ENCODE data around the gene ARF1.
A peak's percentile ranks its signal among the peaks of the same experiment; 100 is the strongest.

The ARF1 gene

GRCh38 chr1:228083871-228084278 is 1.4 kb downstream of the ARF1 start (continued):
- no peak for TF ChIP-seq IKZF3 (tag by site-specific recombination; IDR thresholded peaks at IDR 0.05)
- peak; percentile 90 for TF ChIP-seq ZNF600 (tag by site-specific recombination; IDR thresholded peaks at IDR 0.05)
- no peak for TF ChIP-seq ZBTB11 (tag by site-specific recombination; conservative IDR thresholded peaks at IDR 0.05; ENCODE audit: low read depth)
- TF ChIP-seq ZNF549 (tag by site-specific recombination; IDR thresholded peaks at IDR 0.05), result no peak
- no peak for TF ChIP-seq REPIN1 (tag by site-specific recombination; IDR thresholded peaks at IDR 0.05; ENCODE audit: low read depth)
- no peak for TF ChIP-seq ZNF341 (tag by site-specific recombination; IDR thresholded peaks at IDR 0.05; ENCODE audit: low read depth)

DNA sequence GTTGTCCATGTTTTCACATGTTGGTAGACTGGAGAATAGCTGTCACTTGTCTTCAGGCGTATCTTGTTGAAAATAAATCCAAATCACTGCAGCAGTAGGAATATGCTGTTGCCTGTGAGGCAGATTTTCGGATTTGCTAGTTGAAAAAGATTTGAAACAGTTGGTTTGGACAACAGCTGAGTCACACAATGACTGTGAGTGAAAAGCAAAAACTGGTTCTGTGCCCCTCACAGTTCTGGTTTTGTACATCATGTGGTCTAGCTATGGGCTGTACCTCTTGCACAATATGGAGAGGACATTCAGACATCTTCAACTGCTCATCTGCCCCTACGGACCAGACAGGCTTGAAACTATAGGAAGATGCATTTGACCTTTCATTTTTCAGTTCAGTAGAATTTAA is 1.8 kb downstream of the ARF1 start:
- ChIA-PET CTCF (interaction anchor here (0.6 to 1.2 kb wide), 5 partner anchors 47 to 774 kb away, joined by 3 to 5 read pairs (median 4); no protein-coding TSS in a partner anchor), POLR2A (interaction anchor here (0.7 to 2.9 kb wide), 4 partner anchors 13 to 90 kb away, joined by 3 to 18 read pairs (median 9); partner anchors contain the start of gene IBA57)
- peaks cover 0 to 47% of the 10 kb centered on the region in 2 experiments; a peak in 2 of 3 replicates for H3K36me3 ChIP-seq (ENCODE audit: control insufficient read depth in 2 of 2, insufficient read depth in 1 of 2, low read length in 2 of 2)
- TF ChIP-seq KLF9 (tag by site-specific recombination; IDR thresholded peaks at IDR 0.05; ENCODE audit: low read depth) (no peak), ZNF433 (tag by site-specific recombination; IDR thresholded peaks at IDR 0.05; ENCODE audit: low read depth) (no peak), ZNF677 (tag by site-specific recombination; IDR thresholded peaks at IDR 0.05) (no peak), ZNF530 (tag by site-specific recombination; IDR thresholded peaks at IDR 0.05; ENCODE audit: low read depth) (no peak), GFI1B (tag by site-specific recombination; IDR thresholded peaks at IDR 0.05) (peak; percentile 86), ZNF311 (tag by site-specific recombination; IDR thresholded peaks at IDR 0.05; ENCODE audit: borderline replicate concordance) (no peak), ZNF10 (tag by site-specific recombination; IDR thresholded peaks at IDR 0.05) (peak; percentile 75), ZXDB (tag by site-specific recombination; IDR thresholded peaks at IDR 0.05) (0 out of 2 replicates have a peak, but pooled peaks have one; percentile 1), ZNF138 (tag by site-specific recombination; IDR thresholded peaks at IDR 0.05; ENCODE audit: borderline replicate concordance) (no peak), ZNF664 (tag by site-specific recombination; IDR thresholded peaks at IDR 0.05) (no peak)
- TF ChIP-seq, protein P1, sequence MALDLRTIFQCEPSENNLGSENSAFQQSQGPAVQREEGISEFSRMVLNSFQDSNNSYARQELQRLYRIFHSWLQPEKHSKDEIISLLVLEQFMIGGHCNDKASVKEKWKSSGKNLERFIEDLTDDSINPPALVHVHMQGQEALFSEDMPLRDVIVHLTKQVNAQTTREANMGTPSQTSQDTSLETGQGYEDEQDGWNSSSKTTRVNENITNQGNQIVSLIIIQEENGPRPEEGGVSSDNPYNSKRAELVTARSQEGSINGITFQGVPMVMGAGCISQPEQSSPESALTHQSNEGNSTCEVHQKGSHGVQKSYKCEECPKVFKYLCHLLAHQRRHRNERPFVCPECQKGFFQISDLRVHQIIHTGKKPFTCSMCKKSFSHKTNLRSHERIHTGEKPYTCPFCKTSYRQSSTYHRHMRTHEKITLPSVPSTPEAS (tag by site-specific recombination; IDR thresholded peaks at IDR 0.05), result no peak
- no peaks in the 10 kb centered on the region for H3K9me3 ChIP-seq (ENCODE audit: control insufficient read depth, insufficient read depth, low read depth, low read length)
- peaks cover 41% of the 10 kb centered on the region for H3K4me1 ChIP-seq (ENCODE audit: control insufficient read depth, insufficient read depth, low read length)
- peak overlapping the region; percentile 93; the same call in 1 of the 2 replicates for H3K27ac ChIP-seq (ENCODE audit: extremely low read depth, low read depth, low read length)
- peak overlapping the region; percentile 76 for H3K4me3 ChIP-seq (ENCODE audit: low read depth, low read length)

DNA sequence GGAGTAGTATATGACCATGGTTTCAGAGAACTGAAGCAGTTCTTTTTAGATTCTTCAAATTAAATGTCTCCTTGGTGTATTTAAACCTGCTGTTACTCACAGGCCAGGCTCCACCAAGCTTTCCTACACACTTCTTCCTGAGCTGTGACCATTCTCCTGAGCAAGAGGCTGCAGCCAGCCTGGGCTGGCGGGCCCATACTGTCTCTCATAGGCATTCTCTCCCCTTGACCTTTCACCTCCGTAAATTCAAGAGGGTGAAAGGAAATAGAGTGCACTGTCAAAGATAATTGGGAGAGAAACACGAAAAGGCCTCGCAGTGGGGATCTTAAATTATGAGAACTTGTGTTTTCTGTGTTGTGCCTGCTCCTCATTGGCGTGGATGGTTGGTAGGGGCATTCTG is 2.3 kb downstream of the ARF1 start:
- ChIA-PET CTCF (interaction anchor here (0.6 to 1.2 kb wide), 4 partner anchors 46 to 416 kb away, joined by 3 to 5 read pairs (median 4); no protein-coding TSS in a partner anchor), POLR2A (interaction anchor here (1.0 kb wide), 1 partner anchor 13 kb away, joined by 3 read pairs; no protein-coding TSS in a partner anchor)
- Histone ChIP-seq H3K4me1 (ENCODE audit: control insufficient read depth, insufficient read depth, low read length) (peaks cover 43% of the 10 kb centered on the region), H3K27ac (ENCODE audit: extremely low read depth, low read depth, low read length) (no peak overlapping the region; the same call in 1 of the 2 replicates), H3K36me3 (ENCODE audit: control insufficient read depth in 2 of 2, insufficient read depth in 1 of 2, low read length in 2 of 2) (peaks cover 0 to 49% of the 10 kb centered on the region in 2 experiments; a peak in 2 of 3 replicates), H3K4me3 (ENCODE audit: low read depth, low read length) (peak overlapping the region; percentile 76), H3K9me3 (ENCODE audit: control insufficient read depth, insufficient read depth, low read depth, low read length) (no peaks in the 10 kb centered on the region)
- no peak for TF ChIP-seq ZNF302 (tag by site-specific recombination; IDR thresholded peaks at IDR 0.05; ENCODE audit: low read depth)
- no peak for TF ChIP-seq ZSCAN30 (tag by site-specific recombination; IDR thresholded peaks at IDR 0.05)
- TF ChIP-seq ZNF18 (tag by site-specific recombination; IDR thresholded peaks at IDR 0.05), result no peak
- no peak for TF ChIP-seq ZNF184 (tag by site-specific recombination; IDR thresholded peaks at IDR 0.05)
- TF ChIP-seq KLF16 (tag by site-specific recombination; IDR thresholded peaks at IDR 0.05), result no peak
- TF ChIP-seq ZBTB26 (tag by site-specific recombination; optimal IDR thresholded peaks at IDR 0.05), result no peak
- no peak for TF ChIP-seq ZNF488 (tag by site-specific recombination; IDR thresholded peaks at IDR 0.05)
- TF ChIP-seq ZNF221 (tag by site-specific recombination; IDR thresholded peaks at IDR 0.05; ENCODE audit: borderline replicate concordance), result no peak
- TF ChIP-seq ZNF768 (tag by site-specific recombination; IDR thresholded peaks at IDR 0.05), result no peak

All from HEK293 (cell line).